Measurements from ENCODE around the gene PAEP.

Gene PAEP

GRCh38 chr9:135592331-135592590 lies 30.7 kb downstream of the PAEP start:
- TF ChIP-seq POLR2AphosphoS5 (IDR thresholded peaks at IDR 0.05; ENCODE audit: low read depth, low read length), result no peak
- TF ChIP-seq SIN3A (IDR thresholded peaks at IDR 0.05; ENCODE audit: borderline replicate concordance, insufficient read depth, low read length), result no peak
- no peak for TF ChIP-seq TAF1 (IDR thresholded peaks at IDR 0.05; ENCODE audit: borderline replicate concordance, insufficient read depth, low read length)
- TF ChIP-seq, protein P1, sequence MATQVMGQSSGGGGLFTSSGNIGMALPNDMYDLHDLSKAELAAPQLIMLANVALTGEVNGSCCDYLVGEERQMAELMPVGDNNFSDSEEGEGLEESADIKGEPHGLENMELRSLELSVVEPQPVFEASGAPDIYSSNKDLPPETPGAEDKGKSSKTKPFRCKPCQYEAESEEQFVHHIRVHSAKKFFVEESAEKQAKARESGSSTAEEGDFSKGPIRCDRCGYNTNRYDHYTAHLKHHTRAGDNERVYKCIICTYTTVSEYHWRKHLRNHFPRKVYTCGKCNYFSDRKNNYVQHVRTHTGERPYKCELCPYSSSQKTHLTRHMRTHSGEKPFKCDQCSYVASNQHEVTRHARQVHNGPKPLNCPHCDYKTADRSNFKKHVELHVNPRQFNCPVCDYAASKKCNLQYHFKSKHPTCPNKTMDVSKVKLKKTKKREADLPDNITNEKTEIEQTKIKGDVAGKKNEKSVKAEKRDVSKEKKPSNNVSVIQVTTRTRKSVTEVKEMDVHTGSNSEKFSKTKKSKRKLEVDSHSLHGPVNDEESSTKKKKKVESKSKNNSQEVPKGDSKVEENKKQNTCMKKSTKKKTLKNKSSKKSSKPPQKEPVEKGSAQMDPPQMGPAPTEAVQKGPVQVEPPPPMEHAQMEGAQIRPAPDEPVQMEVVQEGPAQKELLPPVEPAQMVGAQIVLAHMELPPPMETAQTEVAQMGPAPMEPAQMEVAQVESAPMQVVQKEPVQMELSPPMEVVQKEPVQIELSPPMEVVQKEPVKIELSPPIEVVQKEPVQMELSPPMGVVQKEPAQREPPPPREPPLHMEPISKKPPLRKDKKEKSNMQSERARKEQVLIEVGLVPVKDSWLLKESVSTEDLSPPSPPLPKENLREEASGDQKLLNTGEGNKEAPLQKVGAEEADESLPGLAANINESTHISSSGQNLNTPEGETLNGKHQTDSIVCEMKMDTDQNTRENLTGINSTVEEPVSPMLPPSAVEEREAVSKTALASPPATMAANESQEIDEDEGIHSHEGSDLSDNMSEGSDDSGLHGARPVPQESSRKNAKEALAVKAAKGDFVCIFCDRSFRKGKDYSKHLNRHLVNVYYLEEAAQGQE (IDR thresholded peaks at IDR 0.05; ENCODE audit: insufficient read depth in 1 of 2, low read depth in 2 of 2, low read length in 2 of 2), result no peak
- TF ChIP-seq FOXP2 (optimal IDR thresholded peaks at IDR 0.05; ENCODE audit: borderline replicate concordance, extremely low read depth, extremely low read length, insufficient read depth), result no peak

DNA sequence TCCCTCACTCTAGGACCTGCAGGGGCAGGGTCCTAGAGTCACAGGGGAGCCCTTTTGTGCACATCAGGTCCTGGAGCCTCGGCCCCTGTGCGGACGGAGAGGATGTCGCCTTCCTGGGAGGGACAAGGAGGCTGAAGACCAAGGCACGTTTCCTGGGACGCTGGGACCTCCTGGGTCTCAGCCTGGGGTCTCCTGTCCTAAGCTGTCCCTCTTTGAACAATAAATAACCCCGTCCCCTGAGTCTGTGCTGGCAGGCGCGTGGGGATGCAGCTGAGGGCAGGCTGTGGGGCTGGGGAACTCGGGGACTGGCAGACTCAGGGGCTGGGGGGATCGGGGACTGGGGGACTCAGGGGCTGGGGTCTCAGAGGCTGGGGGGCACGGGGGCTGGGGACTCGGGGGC lies 31.1 kb downstream of the PAEP start:
- no peak for TF ChIP-seq SIN3A (IDR thresholded peaks at IDR 0.05; ENCODE audit: borderline replicate concordance, insufficient read depth, low read length)
- no peak for TF ChIP-seq FOXP2 (optimal IDR thresholded peaks at IDR 0.05; ENCODE audit: borderline replicate concordance, extremely low read depth, extremely low read length, insufficient read depth)
- TF ChIP-seq POLR2AphosphoS5 (IDR thresholded peaks at IDR 0.05; ENCODE audit: low read depth, low read length), result no peak
- TF ChIP-seq TAF1 (IDR thresholded peaks at IDR 0.05; ENCODE audit: borderline replicate concordance, insufficient read depth, low read length), result no peak
- TF ChIP-seq, protein P1 (IDR thresholded peaks at IDR 0.05; ENCODE audit: insufficient read depth in 1 of 2, low read depth in 2 of 2, low read length in 2 of 2), result no peak

- TF ChIP-seq POLR2AphosphoS5 (IDR thresholded peaks at IDR 0.05; ENCODE audit: low read depth, low read length) (no peak), SIN3A (IDR thresholded peaks at IDR 0.05; ENCODE audit: borderline replicate concordance, insufficient read depth, low read length) (no peak), TAF1 (IDR thresholded peaks at IDR 0.05; ENCODE audit: borderline replicate concordance, insufficient read depth, low read length) (no peak), FOXP2 (optimal IDR thresholded peaks at IDR 0.05; ENCODE audit: borderline replicate concordance, extremely low read depth, extremely low read length, insufficient read depth) (no peak)
- TF ChIP-seq, protein P1 (IDR thresholded peaks at IDR 0.05; ENCODE audit: insufficient read depth in 1 of 2, low read depth in 2 of 2, low read length in 2 of 2), result no peak
Measured at GRCh38 chr9:135596211-135596610, 34.7 kb downstream of the PAEP start.

DNA sequence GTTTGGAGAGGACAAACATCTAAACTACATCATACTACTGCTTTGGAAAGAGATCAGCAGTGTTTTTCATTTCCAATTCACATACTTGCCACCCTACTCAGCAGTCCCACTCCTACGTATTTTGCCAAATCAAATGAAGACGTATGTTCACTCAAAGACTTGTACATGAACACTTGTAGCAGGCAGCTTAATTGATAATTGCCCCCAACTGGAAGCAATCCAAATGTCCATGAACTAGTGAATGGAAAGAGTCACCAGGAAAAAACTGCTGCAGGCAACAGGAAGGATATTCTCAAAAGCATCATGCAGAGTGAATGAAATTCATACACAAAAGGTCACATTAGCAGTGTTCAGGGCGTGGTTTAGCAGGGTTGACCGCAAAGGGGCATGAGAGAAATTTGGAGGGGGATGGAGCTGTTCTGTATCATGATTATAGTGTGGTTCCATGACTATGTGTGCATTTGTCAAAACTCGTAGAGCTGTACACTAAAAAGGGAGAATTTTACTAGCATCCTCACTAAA lies 38.8 kb downstream of the PAEP start:
- TF ChIP-seq SIN3A (IDR thresholded peaks at IDR 0.05; ENCODE audit: borderline replicate concordance, insufficient read depth, low read length) (0 out of 2 replicates have a peak, but pooled peaks have one; percentile 47), TAF1 (IDR thresholded peaks at IDR 0.05; ENCODE audit: borderline replicate concordance, insufficient read depth, low read length) (no peak), POLR2AphosphoS5 (IDR thresholded peaks at IDR 0.05; ENCODE audit: low read depth, low read length) (peak; percentile 63)

GRCh38 chr9:135601988-135602387 lies 40.4 kb downstream of the PAEP start:
- TF ChIP-seq, protein P1 (IDR thresholded peaks at IDR 0.05; ENCODE audit: insufficient read depth in 1 of 2, low read depth in 2 of 2, low read length in 2 of 2), result no peak
- TF ChIP-seq TAF1 (IDR thresholded peaks at IDR 0.05; ENCODE audit: borderline replicate concordance, insufficient read depth, low read length) (no peak), POLR2AphosphoS5 (IDR thresholded peaks at IDR 0.05; ENCODE audit: low read depth, low read length) (no peak), FOXP2 (optimal IDR thresholded peaks at IDR 0.05; ENCODE audit: borderline replicate concordance, extremely low read depth, extremely low read length, insufficient read depth) (no peak), SIN3A (IDR thresholded peaks at IDR 0.05; ENCODE audit: borderline replicate concordance, insufficient read depth, low read length) (no peak)
